ENCODE results near the gene ZNF18.

Gene ZNF18

DNA sequence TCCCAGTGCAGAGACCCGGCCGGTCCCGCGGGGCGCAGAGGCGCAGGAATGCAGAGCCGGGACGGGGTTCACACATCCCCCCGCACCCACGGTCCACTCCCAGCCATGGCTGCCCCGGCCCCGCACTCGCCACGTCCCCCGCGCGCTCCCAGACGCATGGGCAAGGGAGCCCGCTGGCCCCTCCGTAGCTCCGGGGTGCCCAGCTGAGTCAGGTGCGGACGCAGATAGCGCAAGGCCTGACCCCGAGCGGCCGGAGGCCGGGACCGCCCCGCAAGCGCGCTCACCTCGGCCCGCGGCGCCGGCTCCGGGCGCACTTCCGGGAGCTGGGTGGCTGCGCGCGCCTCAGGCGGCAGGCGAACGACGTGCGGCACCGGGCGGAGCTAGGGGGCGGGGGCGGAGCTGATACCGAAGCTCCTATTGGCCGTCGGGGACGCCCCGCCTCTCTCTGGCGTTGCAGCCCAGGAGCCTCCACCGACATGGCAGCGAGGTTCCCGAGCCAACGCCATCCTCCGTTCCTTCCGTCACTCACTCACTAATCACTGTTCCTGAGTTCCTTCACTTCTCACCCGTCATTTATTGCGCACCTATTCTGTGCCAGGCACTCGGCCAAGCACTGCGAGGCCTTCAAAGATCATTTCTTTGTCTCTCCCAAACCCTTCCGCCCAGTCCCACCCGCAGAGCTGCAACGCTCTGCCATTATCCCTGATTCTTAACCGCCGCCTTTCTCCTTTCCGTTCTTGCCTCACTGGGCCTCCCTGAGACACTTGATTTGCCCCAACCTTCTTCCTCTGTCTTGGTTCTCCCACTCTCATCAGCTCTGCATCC lies at the start of gene ZNF18:
Gene ZNF18, minus strand, starts transcription at position 329 of the 825 bp plus-strand sequence. CDS start 4,646 bp downstream, outside the sequence.
- peak; percentile 97 for DNase-seq

DNA sequence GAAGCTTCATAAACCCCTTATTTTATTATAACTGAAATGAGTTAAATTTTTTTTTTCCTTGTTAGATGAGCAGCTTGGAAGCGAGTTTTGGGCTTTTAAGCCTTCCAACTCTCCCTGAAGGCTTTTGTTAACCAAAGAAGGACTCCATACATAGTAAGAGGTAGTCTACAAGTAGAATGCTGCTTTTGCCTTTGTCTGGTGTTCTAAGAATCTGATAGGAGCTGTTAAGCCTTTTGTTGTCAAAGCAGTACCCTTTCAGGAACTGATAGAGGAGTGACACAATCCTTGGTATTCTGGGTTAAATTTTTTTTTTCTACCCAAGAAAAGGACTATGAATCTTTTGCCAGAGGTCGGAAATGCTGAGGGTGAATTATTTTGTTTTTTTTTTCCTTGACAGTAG lies 49.5 kb upstream of the ZNF18 start:
- DNase-seq = no peak

DNA sequence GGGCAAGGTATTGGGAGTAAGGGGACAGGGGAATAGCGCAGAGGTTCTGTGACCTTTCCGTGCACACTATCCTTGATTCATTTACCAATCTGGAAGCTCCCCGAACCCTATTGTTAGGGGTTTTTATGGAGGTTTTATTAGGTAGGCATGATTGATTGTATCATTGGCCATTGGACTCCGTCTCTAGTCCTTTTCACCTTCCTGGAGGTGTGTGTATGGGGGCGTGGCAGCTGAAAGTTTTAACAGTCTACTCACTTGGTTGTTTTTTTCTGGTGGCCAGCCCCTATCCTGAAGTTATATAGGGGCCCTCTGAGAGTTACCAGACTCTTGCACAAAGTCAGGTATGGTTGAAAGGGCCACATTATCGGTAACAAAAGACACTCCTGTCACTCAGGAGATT lies 46.4 kb upstream of the ZNF18 start:
- no peak for DNase-seq

DNA sequence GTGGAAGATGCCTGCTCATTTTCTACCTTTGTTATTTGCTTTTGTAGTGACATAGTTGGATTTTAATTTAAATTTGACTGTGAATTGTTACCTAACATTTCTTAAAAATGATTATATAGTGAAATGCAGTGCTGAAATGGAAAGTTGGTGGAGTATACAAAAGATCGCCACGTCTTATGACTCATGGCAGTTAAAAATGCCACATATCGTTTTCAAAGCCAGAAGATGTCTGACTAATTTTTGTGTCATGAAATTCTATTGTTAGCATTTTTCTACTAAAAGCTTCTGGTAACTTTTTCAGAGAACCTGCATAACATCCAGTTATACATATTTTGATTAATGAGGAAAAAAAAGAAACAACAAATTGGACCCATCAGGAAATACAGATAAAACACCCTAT lies 44.0 kb upstream of the ZNF18 start:
- DNase-seq = no peak

DNA sequence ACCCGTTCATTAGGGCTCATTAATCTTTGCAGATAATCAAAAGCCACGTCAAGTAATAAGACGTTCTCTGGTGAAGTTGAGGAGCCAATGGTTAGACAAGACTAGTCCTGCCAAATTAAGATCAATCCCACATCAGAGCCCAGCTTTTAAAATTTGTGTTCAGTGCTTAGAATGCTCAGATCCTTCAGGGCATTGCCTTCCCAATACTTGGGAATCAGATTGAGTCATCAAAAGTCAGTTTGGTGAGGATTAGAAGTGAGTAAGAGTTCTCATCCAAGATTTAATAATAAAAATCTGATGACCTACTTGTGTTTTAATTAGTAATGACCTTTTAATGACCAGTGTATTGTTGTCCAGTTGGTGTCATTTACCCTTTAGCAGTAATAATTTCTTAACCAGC lies 43.2 kb upstream of the ZNF18 start:
- no peak for DNase-seq

DNA sequence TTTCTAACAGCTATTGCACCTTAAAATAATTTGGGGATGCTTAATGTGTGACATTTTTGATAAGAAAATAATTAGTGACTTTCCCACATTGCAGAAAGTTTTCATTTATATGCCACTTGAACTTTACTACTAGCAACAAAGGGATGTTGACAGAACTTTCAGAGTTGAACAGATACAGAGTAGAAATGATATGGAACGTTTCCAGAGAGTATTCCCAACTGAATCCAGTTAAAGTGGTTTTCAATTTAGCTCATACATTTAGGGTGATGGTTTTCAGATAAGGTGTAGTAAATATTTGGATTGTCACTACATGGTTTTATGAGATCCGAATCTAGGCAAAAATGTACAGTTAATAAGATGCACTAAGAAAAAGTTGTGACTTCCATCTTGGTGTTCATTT lies 40.7 kb upstream of the ZNF18 start:
- no peak for DNase-seq

GRCh38 chr17:12035673-12036072 lies 38.4 kb upstream of the ZNF18 start:
- DNase-seq = no peak

GRCh38 chr17:12034538-12034937 lies 37.3 kb upstream of the ZNF18 start:
- DNase-seq = no peak

- DNase-seq = no peak
Observed at GRCh38 chr17:12028611-12029010, 31.3 kb upstream of the ZNF18 start.

DNA sequence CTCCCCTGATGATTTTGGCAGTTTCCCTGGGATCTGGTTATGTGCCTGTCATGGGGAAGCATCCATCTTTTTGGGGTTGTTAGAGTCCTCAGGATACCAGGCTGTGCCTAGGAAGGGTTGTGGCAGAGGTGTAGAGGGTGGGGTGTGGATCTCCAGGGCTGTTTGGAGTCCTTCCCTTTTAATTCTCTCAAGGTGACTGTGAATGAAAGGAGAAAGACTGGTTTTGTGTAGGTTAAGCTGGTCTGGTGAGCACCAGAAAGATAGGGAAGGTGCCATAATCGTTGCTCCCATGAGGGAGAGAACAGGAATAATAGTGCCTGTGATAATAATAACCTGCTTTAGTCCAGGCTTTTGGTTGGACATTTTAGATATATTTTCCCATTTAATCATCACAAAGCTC lies 30.4 kb upstream of the ZNF18 start:
- DNase-seq = no peak

DNA sequence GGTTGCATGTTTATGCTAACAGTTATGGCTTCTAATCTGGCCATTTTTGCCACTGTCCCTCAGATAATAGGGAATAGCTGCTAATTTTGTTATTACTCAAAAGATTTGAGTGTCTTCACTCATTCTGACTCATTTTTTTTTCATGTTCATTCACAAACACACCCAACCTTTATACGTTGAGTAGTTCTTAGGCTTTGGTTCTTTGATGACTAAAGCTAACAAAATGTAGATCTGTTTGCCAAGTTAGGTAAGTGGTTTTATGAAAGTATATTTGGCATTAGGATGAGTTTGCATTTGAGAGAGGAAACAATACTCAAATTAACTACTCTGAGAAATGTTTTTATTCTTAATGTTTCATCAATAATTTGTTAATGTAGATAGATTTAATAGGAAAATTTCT lies 27.1 kb upstream of the ZNF18 start:
- DNase-seq = no peak

DNA sequence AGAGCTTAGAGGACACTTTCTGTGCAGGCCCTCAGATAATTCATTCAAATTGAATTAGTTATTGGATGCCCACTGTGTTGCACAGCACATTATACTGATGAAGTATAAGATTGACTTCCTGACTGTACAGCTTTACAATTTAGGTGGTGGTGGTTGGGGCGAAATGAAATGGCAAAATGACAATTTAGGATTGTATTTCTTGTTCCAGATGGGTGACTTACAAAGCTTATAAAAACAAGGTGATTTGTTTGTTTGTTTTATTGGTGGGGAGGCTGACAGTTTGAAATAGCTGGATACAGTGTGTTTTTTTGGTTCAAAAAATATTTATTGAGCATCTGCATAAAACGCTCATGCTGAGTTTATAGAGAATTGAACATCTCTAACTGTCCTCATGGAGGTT lies 25.0 kb upstream of the ZNF18 start:
- no peak for DNase-seq

DNA sequence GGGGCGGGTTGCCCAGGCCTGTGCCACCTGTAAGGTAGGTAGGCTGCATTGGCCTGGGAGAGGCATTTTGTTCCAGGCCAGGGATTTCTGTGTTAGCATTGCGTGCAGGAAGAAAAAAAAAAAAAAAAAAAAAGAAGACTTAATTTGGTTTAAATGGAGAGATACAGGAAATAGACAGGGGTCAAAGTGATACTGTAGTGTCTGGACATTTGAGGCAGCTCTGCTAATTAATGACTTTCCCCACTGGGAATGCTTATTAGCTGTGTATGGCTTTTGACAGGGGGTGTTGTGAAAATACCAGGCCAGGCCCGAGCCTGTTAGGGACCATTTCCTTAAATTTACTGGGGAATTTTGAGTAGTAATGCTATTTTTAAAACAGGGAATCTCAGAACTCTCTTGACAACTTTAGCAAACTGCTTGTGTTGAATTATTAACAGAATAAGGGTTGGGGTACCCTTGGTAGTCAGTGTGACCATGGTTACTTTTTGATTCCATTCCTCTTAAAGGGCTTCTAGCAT lies 24.4 kb upstream of the ZNF18 start:
- no peak for DNase-seq

DNA sequence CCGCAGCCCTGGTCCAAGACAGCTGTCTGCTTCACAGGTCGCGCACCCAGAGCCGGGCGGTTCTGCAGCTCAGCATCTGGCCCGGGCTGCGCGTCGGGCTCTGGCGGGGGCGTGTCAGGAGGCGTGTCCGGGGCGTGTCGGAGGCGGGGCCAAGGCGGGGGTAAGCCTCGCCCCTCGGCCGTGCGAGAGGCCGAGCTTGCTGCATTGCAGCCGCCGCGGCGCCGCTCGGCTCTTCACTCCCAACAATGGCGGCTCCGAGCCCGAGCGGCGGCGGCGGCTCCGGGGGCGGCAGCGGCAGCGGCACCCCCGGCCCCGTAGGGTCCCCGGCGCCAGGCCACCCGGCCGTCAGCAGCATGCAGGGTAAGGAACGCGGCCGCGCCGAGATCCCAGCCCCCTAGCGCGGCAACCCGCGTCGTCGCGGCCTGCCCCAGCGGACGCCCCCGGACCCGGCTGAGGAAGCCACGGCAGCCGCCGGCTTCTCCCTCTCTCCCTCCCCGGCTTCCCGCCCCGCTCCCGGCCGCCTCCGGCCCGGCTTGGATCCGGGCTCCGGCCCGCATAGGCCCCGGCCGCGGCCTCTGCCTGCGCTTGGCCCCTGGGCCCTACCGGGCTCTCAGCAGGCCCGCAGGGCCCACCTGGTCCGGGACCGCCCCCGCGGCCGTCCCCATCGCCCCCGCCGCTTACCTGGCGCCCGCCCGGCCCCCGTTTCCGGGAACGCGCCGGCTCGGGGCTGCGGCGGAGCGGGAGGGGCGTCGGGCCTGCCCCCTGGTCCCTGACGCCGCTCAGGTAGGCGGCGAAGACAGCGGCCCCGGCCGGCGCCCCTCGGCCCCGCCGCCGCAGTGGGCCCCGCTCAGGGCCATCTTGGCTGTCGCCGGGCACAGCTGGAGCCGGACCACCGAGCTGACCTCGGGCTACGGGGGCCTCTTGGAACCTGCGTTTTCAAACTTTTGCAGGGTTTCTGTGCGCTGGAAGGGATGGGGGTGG lies 23.7 kb upstream of the ZNF18 start, which contains the start of gene MAP2K4:
Gene MAP2K4, plus strand, starts transcription at position 236 of the 981 bp plus-strand sequence. Its CDS starts 10 bp downstream, at position 246.
- peak; percentile 99 for DNase-seq

DNA sequence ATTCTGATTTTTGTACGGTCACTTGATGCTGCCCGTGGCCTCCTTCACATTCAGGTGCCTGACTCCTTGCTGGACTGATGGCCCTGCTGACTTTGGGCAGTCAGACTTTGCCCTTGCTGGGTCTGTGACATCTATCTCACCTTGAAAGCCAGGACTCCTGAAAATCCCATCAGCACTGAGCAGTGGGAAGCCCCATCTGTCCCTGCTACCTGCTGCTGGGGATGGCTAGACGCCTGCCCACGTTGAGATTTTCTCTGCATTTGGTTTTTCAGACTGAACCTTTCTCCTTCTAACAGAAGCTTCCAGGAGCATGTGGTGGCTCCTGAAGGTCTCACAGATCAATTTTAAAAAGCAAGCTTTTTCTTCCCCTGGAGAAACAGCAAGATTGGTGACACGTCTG lies 10.2 kb upstream of the ZNF18 start:
- no peak for DNase-seq

- no peak for DNase-seq
Observed at GRCh38 chr17:11999696-12000095, 2.4 kb upstream of the ZNF18 start.

DNA sequence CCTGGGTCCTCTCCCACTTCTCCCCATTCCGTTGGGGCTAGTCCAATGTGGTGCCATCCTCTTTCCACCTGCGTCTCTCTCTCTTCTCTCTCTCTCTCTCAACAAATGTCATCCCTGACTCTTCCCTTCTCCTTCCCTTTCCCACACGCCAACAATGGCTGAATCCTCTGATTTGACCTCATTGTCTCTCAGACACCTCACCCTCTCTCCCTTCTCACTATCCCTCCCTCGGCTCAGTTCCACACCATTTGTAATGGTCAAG lies 628 bp upstream of the ZNF18 start:
- DNase-seq = no peak

DNA sequence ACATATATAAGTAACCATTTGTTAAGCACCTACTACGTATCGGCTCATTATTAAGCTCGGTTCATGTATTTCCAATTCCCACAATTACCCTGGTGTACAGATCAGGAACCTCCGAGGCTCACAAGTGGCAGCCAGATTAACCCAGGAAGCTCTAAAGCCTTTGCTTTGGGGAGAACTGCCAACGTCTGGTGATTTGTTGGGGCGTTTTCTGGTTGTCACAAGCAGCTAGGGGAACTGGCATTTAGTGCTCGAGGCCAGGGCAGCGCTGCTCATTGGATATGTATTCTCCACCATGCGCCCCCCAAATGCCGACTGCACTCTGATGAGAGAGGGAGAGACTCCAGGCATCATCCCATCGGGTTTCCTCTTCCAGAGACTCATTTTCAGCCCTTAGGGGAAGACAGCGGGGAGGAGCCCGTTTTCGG lies 541 bp downstream of the ZNF18 start:
- DNase-seq = no peak

DNA sequence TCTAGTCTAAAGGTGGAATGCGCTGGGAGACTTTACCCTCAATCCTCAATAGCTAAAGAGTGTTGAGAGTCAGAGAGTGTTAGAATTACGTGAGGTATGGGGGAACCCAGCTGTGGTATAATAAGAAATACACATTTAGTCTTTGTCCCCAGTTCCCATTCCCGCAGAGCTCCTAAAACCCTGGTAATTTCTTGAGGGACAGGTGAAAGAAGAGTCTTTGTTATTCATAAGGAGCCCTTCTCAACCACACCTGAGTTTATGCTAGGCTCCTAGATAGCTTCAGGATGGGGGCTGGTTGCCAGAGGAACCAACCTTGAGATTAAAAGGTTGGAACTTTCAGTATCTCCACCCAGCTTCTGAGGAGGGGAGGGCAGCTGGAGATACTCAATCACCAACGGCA lies 5.8 kb downstream of the ZNF18 start:
- no peak for DNase-seq

- no peak for DNase-seq
Observed at GRCh38 chr17:11990363-11990983, 6.8 kb downstream of the ZNF18 start.

DNA sequence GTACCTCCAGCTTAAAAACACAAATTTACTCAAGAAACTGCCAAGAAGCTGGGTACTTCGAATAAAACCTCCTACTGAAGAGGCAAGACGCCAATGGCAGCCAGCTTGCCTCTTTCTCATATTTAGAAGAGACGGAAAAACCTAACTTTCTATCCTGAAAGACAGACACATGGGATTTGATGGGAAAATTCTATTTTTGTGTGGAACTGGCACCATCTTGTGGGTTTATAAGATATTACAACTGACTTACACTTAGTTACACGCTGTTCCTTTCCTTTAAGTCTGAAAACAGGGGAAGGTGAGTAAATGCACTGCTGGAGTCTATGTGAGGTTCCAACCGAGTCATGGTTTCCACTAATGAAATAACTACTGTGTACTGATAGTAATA lies 10.3 kb downstream of the ZNF18 start:
- no peak for DNase-seq

- no peak for DNase-seq
Observed at GRCh38 chr17:11986179-11986941, 10.9 kb downstream of the ZNF18 start.

DNA sequence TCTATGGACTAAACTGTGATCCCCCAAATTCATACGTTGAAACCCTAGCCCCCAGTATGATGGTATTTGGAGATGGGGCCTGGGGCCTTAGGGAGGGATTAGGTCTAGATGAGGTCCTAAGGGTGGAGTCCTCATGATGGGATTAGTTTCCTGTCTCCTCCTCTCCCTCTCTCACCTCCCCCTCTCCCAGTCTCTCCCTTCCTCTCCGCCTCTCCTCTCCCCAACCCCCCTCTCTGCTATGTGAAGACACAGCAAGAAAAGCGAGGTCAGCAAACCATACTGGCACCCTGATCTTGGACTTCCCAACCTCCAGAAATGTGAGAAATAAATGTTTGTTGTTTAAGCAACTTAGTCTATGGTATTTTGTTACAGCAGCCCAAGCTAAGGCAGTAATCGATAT lies 15.4 kb downstream of the ZNF18 start:
- DNase-seq = no peak

Data from activated CD8-positive, alpha-beta memory T cell treated with anti-CD3 and anti-CD28 coated beads, Interleukin-2, amount 50 U/mL, for 48 hours (primary cell).